Measurements from ENCODE around the gene YWHAB. TPM values are rescaled to one million over a fixed set of nuclear protein-coding genes. Genes with fewer than 3 reads are reported as not detected.

YWHAB gene
- total and polyA plus RNA-seq, 10 of the 15 experiments (the other 5 are each of a cell fraction or from before 2014, with no cell fraction given): 63.5 to 323 (median 144) TPM

DNA sequence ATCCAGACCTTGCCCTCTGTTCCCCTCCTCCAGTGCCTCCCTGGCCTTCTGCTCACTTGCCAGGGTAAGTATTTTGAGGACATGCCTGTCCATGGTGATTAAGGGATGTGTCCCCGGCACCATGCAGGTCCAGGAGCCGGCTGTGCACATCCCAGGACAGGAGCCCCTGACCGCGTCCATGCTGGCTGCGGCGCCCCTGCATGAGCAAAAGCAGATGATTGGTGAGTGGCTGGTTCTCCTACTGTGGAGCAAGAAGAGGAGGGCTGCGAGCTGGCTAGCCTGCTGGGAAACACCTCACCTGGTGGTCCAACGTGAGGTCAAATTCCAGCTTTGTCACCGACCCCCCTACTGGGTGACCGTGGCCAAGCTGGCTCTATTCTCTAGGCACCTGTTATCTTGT lies 51.0 kb downstream of the YWHAB start:
- no peaks in the 10 kb centered on the region for H3K9me3 ChIP-seq (replicated peaks; ENCODE audit: control insufficient read depth, insufficient read depth, low read length)
- DNase-seq (ENCODE audit: low read depth, low spot score) (no peak), FAIRE-seq (no peak), ATAC-seq (no peak)
- H3K9ac ChIP-seq (ENCODE audit: control insufficient read depth, insufficient read depth, low read length): no peak overlapping the region
- no peaks in the 10 kb centered on the region for H4K20me1 ChIP-seq (ENCODE audit: control insufficient read depth, insufficient read depth)
- SMC1A ChIA-PET (ENCODE audit: uncharacterized antibody, unreplicated experiment): no interaction called here
- no peaks in the 10 kb centered on the region for H3K4me1 ChIP-seq (ENCODE audit: control insufficient read depth, insufficient read depth, low read length)
- no peak overlapping the region for H3K27ac ChIP-seq (ENCODE audit: control insufficient read depth, insufficient read depth)
- intact Hi-C loops (cut with micrococcal nuclease; ENCODE audit: unreplicated experiment) (no loop called here), in situ Hi-C loops (cut with MboI) (no loop called here)
- POLR2A ChIA-PET: no interaction called here
- H3K36me3 ChIP-seq (ENCODE audit: control insufficient read depth in 2 of 2, insufficient read depth in 2 of 2, low read length in 1 of 2): peaks cover 8 to 10% of the 10 kb centered on the region in 2 experiments; a peak in 3 of 4 replicates
- H2AFZ ChIP-seq (ENCODE audit: control insufficient read depth, low read depth, low read length): no peak overlapping the region
- WGBS (ENCODE audit: insufficient coverage, insufficient replicate concordance, low lambda C conversion rate, missing lambda C conversion rate): 90% methylated on average over 10 of the region's 10 CpGs
- CTCF ChIA-PET: interaction anchor here (1.2 kb wide), 1 partner anchor 159 kb away, joined by 4 read pairs; no protein-coding TSS in a partner anchor
- no TSS peak for BruUV-seq (replicated peaks)
- H3K4me2 ChIP-seq (ENCODE audit: control insufficient read depth, insufficient read depth): no peak overlapping the region
- no peaks in the 10 kb centered on the region for H3K27me3 ChIP-seq (replicated peaks in 1 of 2; ENCODE audit: control insufficient read depth in 2 of 2, insufficient read depth in 2 of 2, low read length in 1 of 2)
- RAD21 ChIA-PET (ENCODE audit: unreplicated experiment): no interaction called here
- no peak overlapping the region for H3K4me3 ChIP-seq
- H3K79me2 ChIP-seq (ENCODE audit: control insufficient read depth, insufficient read depth, low read length): no peaks in the 10 kb centered on the region
- TF ChIP-seq, protein P1, sequence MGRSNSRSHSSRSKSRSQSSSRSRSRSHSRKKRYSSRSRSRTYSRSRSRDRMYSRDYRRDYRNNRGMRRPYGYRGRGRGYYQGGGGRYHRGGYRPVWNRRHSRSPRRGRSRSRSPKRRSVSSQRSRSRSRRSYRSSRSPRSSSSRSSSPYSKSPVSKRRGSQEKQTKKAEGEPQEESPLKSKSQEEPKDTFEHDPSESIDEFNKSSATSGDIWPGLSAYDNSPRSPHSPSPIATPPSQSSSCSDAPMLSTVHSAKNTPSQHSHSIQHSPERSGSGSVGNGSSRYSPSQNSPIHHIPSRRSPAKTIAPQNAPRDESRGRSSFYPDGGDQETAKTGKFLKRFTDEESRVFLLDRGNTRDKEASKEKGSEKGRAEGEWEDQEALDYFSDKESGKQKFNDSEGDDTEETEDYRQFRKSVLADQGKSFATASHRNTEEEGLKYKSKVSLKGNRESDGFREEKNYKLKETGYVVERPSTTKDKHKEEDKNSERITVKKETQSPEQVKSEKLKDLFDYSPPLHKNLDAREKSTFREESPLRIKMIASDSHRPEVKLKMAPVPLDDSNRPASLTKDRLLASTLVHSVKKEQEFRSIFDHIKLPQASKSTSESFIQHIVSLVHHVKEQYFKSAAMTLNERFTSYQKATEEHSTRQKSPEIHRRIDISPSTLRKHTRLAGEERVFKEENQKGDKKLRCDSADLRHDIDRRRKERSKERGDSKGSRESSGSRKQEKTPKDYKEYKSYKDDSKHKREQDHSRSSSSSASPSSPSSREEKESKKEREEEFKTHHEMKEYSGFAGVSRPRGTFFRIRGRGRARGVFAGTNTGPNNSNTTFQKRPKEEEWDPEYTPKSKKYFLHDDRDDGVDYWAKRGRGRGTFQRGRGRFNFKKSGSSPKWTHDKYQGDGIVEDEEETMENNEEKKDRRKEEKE (IDR thresholded peaks at IDR 0.05): no peak
- TF ChIP-seq PAX5 (IDR thresholded peaks at IDR 0.05; ENCODE audit: borderline replicate concordance, low read depth, low read length): no peak
- TF ChIP-seq KAT2A (conservative IDR thresholded peaks at IDR 0.05; ENCODE audit: control insufficient read depth, low read depth, low read length): no peak
- no peak for TF ChIP-seq NR2F1 (conservative IDR thresholded peaks at IDR 0.05)
- no peak for TF ChIP-seq ATF7 (IDR thresholded peaks at IDR 0.05; ENCODE audit: low read depth)
- no peak for TF ChIP-seq ZNF274 (IDR thresholded peaks at IDR 0.05; ENCODE audit: insufficient read depth, insufficient read length)
- no peak for TF ChIP-seq SIN3A (IDR thresholded peaks at IDR 0.05; ENCODE audit: low read depth, low read length)
- TF ChIP-seq, protein P2, sequence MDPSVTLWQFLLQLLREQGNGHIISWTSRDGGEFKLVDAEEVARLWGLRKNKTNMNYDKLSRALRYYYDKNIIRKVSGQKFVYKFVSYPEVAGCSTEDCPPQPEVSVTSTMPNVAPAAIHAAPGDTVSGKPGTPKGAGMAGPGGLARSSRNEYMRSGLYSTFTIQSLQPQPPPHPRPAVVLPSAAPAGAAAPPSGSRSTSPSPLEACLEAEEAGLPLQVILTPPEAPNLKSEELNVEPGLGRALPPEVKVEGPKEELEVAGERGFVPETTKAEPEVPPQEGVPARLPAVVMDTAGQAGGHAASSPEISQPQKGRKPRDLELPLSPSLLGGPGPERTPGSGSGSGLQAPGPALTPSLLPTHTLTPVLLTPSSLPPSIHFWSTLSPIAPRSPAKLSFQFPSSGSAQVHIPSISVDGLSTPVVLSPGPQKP (IDR thresholded peaks at IDR 0.05; ENCODE audit: low read depth, low read length): no peak
- no peak for TF ChIP-seq PAX8 (IDR thresholded peaks at IDR 0.05)
- TF ChIP-seq YBX1 (IDR thresholded peaks at IDR 0.05): no peak
- no peak for TF ChIP-seq SMAD1 (IDR thresholded peaks at IDR 0.05; ENCODE audit: low read depth, partially characterized antibody)
- TF ChIP-seq, protein P3, sequence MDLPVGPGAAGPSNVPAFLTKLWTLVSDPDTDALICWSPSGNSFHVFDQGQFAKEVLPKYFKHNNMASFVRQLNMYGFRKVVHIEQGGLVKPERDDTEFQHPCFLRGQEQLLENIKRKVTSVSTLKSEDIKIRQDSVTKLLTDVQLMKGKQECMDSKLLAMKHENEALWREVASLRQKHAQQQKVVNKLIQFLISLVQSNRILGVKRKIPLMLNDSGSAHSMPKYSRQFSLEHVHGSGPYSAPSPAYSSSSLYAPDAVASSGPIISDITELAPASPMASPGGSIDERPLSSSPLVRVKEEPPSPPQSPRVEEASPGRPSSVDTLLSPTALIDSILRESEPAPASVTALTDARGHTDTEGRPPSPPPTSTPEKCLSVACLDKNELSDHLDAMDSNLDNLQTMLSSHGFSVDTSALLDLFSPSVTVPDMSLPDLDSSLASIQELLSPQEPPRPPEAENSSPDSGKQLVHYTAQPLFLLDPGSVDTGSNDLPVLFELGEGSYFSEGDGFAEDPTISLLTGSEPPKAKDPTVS (IDR thresholded peaks at IDR 0.05; ENCODE audit: low read depth, low read length): no peak
- no peak for TF ChIP-seq GABPA (IDR thresholded peaks at IDR 0.05; ENCODE audit: low read depth)
- no peak for TF ChIP-seq NRF1 (conservative IDR thresholded peaks at IDR 0.05; ENCODE audit: low read depth, low read length)
- no peak for TF ChIP-seq NBN (IDR thresholded peaks at IDR 0.05)
- TF ChIP-seq, protein P4, sequence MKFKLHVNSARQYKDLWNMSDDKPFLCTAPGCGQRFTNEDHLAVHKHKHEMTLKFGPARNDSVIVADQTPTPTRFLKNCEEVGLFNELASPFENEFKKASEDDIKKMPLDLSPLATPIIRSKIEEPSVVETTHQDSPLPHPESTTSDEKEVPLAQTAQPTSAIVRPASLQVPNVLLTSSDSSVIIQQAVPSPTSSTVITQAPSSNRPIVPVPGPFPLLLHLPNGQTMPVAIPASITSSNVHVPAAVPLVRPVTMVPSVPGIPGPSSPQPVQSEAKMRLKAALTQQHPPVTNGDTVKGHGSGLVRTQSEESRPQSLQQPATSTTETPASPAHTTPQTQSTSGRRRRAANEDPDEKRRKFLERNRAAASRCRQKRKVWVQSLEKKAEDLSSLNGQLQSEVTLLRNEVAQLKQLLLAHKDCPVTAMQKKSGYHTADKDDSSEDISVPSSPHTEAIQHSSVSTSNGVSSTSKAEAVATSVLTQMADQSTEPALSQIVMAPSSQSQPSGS (IDR thresholded peaks at IDR 0.05; ENCODE audit: low read length): no peak
